ENCODE data around the gene CC2D2A.

GRCh38 chr4:15427701-15428100 is 42.0 kb upstream of the CC2D2A start, which contains the start of gene C1QTNF7:
- TF ChIP-seq U2AF2 (IDR thresholded peaks at IDR 0.05; ENCODE audit: low read depth, low read length) = no peak
- no peak for TF ChIP-seq TP53 (CRISPR knock-in tag; conservative IDR thresholded peaks at IDR 0.05)
- TF ChIP-seq NBN (conservative IDR thresholded peaks at IDR 0.05) = no peak
- no peak for TF ChIP-seq SRSF1 (optimal IDR thresholded peaks at IDR 0.05; ENCODE audit: low read depth, low read length)
- no peak for TF ChIP-seq TBL1XR1 (IDR thresholded peaks at IDR 0.05; ENCODE audit: borderline replicate concordance, low read length, partially characterized antibody)
- no peak for TF ChIP-seq MAFF (IDR thresholded peaks at IDR 0.05; ENCODE audit: low read depth, low read length)
- no peak for TF ChIP-seq MAX (IDR thresholded peaks at IDR 0.05)
- TF ChIP-seq NR2F6 (IDR thresholded peaks at IDR 0.05) = no peak
- TF ChIP-seq NR2F6 (CRISPR knock-in tag; IDR thresholded peaks at IDR 0.05) = no peak
- TF ChIP-seq NPAS2 (CRISPR knock-in tag; IDR thresholded peaks at IDR 0.05; ENCODE audit: borderline replicate concordance) = no peak
- no peak for TF ChIP-seq KDM4B (CRISPR knock-in tag; IDR thresholded peaks at IDR 0.05)
- no peak for TF ChIP-seq FOXK1 (CRISPR knock-in tag; IDR thresholded peaks at IDR 0.05; ENCODE audit: borderline replicate concordance, low read depth)
